GM12878 (cell line): ENCODE results near the gene COL6A3. TPM values are rescaled to one million over a fixed set of nuclear protein-coding genes. Genes with fewer than 3 reads are reported as not detected.

ENCODE experiments used
- ATAC-seq: fragments of 200-7000 bp; cut with Tn5 transposase; 3 replicates; pipeline ENCODE4 v1.9.1; 2020; ENCODE audit warnings: mild to moderate bottlenecking, moderate library complexity
- BruUV-seq: library from RNA; stranded (reverse); fragments of 400-500 nt; replicated peaks from 2 replicates; lab custom pipeline; 2021; lab: Mats Ljungman, UMichigan
- CTCF ChIA-PET: fragments of 300-600 bp; sonication (Branson Sonifier 250); formaldehyde crosslinking; extraction: SDS; loops from one replicate; lab custom pipeline; 2021; ENCODE audit warnings: inconsistent platforms; lab: Yijun Ruan, JAX
- POLR2A ChIA-PET: fragments of 350-600 bp; formaldehyde crosslinking; extraction: SDS; loops from one replicate; lab custom pipeline; 2021; ENCODE audit warnings: inconsistent platforms; lab: Charles Lee
- RAD21 ChIA-PET: fragments of 300-600 bp; sonication (Branson Sonifier 250); formaldehyde crosslinking; loops from one replicate; lab custom pipeline; 2023; ENCODE audit warnings: antibody characterized with exemption; ENCODE audit not compliant: unreplicated experiment; lab: Charles Lee
- SMC1A ChIA-PET: fragments of 300-600 bp; sonication (Branson Sonifier 250); formaldehyde crosslinking; loops from one replicate; lab custom pipeline; 2023; ENCODE audit not compliant: unreplicated experiment, uncharacterized antibody; lab: Charles Lee
- DNase-seq: peaks from one replicate; pipeline ENCODE4 v3.0.0-alpha.2; 2011; ENCODE audit warnings: low read depth, low spot score
- FAIRE-seq: peaks from 3 replicates; lab custom pipeline; 2011; peaks lifted over from hg19 to GRCh38; lab: Jason Lieb, UNC
- H2AFZ ChIP-seq: 2 replicates; pipeline ENCODE4 v1.6.0; 2011; ENCODE audit warnings: low read depth, low read length, control low read depth; ENCODE audit not compliant: control insufficient read depth
- H3K27ac ChIP-seq: 2 replicates; pipeline ENCODE4 v1.5.1; 2011; ENCODE audit warnings: control low read depth; ENCODE audit not compliant: control insufficient read depth, insufficient read depth
- H3K27me3 ChIP-seq, 2 experiments: replicated peaks in 1 of 2; 2 replicates each; pipeline versions ENCODE4 v1.6.0 to v1.6.1; 2011; ENCODE audit warnings: low read length in 1 of 2; ENCODE audit not compliant: control insufficient read depth in 2 of 2, insufficient read depth in 2 of 2
- H3K36me3 ChIP-seq, 2 experiments: 2 replicates each; pipeline ENCODE4 v1.5.1; 2011; ENCODE audit warnings: low read length in 1 of 2; ENCODE audit not compliant: control insufficient read depth in 2 of 2, insufficient read depth in 2 of 2
- H3K4me1 ChIP-seq: 2 replicates; pipeline ENCODE4 v1.6.1; 2011; ENCODE audit warnings: mild to moderate bottlenecking, low read length, moderate library complexity, mixed read lengths; ENCODE audit not compliant: control insufficient read depth, insufficient read depth
- H3K4me2 ChIP-seq: 2 replicates; pipeline ENCODE4 v1.6.0; 2011; ENCODE audit warnings: control low read depth; ENCODE audit not compliant: control insufficient read depth, insufficient read depth
- H3K4me3 ChIP-seq: fragments of 200-600 bp; sonication (generic); 2 replicates; pipeline ENCODE4 v1.5.1; 2016
- H3K79me2 ChIP-seq: 2 replicates; pipeline ENCODE4 v1.6.0; 2011; ENCODE audit warnings: low read length; ENCODE audit not compliant: control insufficient read depth, insufficient read depth
- H3K9ac ChIP-seq: 2 replicates; pipeline ENCODE4 v1.8.0; 2011; ENCODE audit warnings: low read length, control low read depth, mixed read lengths; ENCODE audit not compliant: control insufficient read depth, insufficient read depth
- H3K9me3 ChIP-seq: replicated peaks from 3 replicates; pipeline ENCODE4 v1.5.1; 2011; ENCODE audit warnings: mild to moderate bottlenecking, low read length; ENCODE audit not compliant: control insufficient read depth, insufficient read depth
- H4K20me1 ChIP-seq: 2 replicates; pipeline ENCODE4 v1.6.0; 2011; ENCODE audit not compliant: control insufficient read depth, insufficient read depth
- E2F4 ChIP-seq: IDR thresholded peaks from 2 replicates; pipeline ENCODE4 v1.6.1; 2012; ENCODE audit warnings: low read depth, low read length, improper control_type of control experiment
- EED ChIP-seq: sonication (generic); IDR thresholded peaks from 2 replicates; pipeline ENCODE4 v1.6.1; 2016; ENCODE audit warnings: antibody characterized with exemption, low read depth
- MEF2A ChIP-seq: IDR thresholded peaks from 2 replicates; pipeline ENCODE4 v1.6.1; 2011; ENCODE audit warnings: low read depth, mild to moderate bottlenecking, low read length, moderate library complexity; ENCODE audit not compliant: insufficient read depth
- REST ChIP-seq: IDR thresholded peaks from 2 replicates; pipeline ENCODE4 v1.6.1; 2012; ENCODE audit warnings: mild to moderate bottlenecking, low read depth, low read length
- SPI1 ChIP-seq: IDR thresholded peaks from 2 replicates; pipeline ENCODE4 v1.6.1; 2011; ENCODE audit warnings: low read depth, mild to moderate bottlenecking, low read length, moderate library complexity, borderline replicate concordance; ENCODE audit not compliant: insufficient read depth
- SREBF1 ChIP-seq: IDR thresholded peaks from 2 replicates; pipeline ENCODE4 v1.6.1; 2012; ENCODE audit warnings: mild to moderate bottlenecking, low read length
- ZBED1 ChIP-seq: IDR thresholded peaks from 2 replicates; pipeline ENCODE4 v1.6.1; 2016; ENCODE audit warnings: borderline replicate concordance
- ZNF384 ChIP-seq: IDR thresholded peaks from 2 replicates; pipeline ENCODE4 v1.6.1; 2012; ENCODE audit warnings: low read depth, mild to moderate bottlenecking, low read length, improper control_type of control experiment, borderline replicate concordance
- WGBS: methylation state at CpG from one replicate; pipeline ENCODE4 v1.1.6; 2016; ENCODE audit warnings: low lambda C conversion rate; ENCODE audit not compliant: insufficient replicate concordance, insufficient coverage; ENCODE audit errors: missing lambda C conversion rate; 5-methylcytosine and 5-hydroxymethylcytosine counted together
- in situ Hi-C: fragments of 300-500 bp; cut with MboI; formaldehyde crosslinking; loops from 9 replicates; pipeline ENCODE4 v1.14.3; 2018; ENCODE audit warnings: mixed read lengths
- intact Hi-C: fragments of 100-400 bp; cut with micrococcal nuclease; formaldehyde crosslinking; loops from one replicate; pipeline ENCODE4 v1.14.2; 2022; ENCODE audit not compliant: unreplicated experiment
- polyA plus RNA-seq, 11 experiments: library from polyadenylated mRNA; depleted of rRNA in 4 of 11; unstranded in 6 of 11; stranded (reverse) in 5 of 11; fragments of >200 nt; fragmentation: Nextera tagmentation in 4 of 11; fragmentation: Illumina TruSeq in 1 of 11; extraction: Ambion mirVana in 4 of 11; extraction: Trizol in 1 of 11; gene quantifications; 1 replicate in 1 of 11; 2 replicates in 10 of 11; pipeline versions ENCODE4 v1.2.1 to v1.2.3, GENCODE V29; 2011 to 2016; ENCODE audit warnings: inconsistent platforms in 2 of 11, missing spikeins in 2 of 11, low read depth in 1 of 11
- total RNA-seq, 4 experiments: library from RNA; depleted of rRNA in 3 of 4; stranded (reverse); fragments of >200 nt in 3 of 4; fragmentation: Illumina TruSeq in 1 of 4; extraction: Trizol in 1 of 4; gene quantifications; 2 replicates each; pipeline versions ENCODE4 v1.2.1 to v1.2.3, GENCODE V29; 2013 to 2021
- TF ChIP-seq, protein P1 (sequence below): fragments of 450-650 bp; IDR thresholded peaks from 2 replicates; pipeline ENCODE4 v1.6.1; 2016; ENCODE audit warnings: mild to moderate bottlenecking
- TF ChIP-seq, protein P2 (sequence below): fragments of 450-650 bp; IDR thresholded peaks from 2 replicates; pipeline ENCODE4 v1.6.1; 2017; ENCODE audit warnings: antibody characterized with exemption, mild to moderate bottlenecking, moderate library complexity

The COL6A3 gene
- total and polyA plus RNA-seq, 10 of the 15 experiments (the other 5 are each of a cell fraction or from before 2014, with no cell fraction given): 0.01 to 0.51 (median 0.09) TPM; not detected in 4

DNA sequence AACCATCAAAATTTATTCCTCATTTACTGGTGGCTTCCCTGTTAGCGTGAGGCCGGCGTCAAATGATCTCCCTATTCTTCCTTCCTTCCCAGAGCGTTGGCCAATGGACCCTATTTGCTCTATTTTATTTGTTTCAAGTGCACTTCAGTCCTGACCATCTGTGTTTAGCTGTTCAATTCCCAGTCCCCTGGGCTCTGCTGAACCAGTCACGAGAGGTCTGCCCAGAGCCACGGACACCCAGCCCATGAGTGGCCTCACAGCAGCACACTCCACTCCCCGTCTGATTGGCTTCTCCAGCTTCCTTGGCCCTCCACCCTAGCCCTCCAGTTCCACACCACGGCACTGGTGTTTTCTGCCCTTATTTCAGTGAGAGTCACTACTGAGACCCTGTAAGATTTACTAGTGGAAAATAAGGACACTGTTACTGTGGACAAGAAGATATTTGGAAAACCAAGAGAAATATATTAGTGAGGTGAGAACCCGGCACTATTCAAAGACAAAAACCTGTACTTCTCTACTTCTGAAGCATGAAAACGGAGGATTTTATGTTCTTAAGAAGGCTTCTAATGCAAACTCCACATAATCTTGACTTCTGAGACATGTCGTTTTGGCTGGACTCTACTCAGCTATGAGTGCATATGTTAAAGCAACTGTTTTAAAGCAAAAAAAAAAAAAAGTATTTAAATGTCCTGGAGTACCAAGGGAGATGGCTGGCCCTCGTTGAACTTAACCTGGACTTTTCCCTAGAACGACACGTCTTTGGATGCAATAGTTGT is 86.6 kb downstream of the COL6A3 start:
- RAD21 ChIA-PET: no interaction called here
- Histone ChIP-seq H2AFZ (no peak overlapping the region), H3K4me2 (no peak overlapping the region), H3K27me3 (no peaks in the 10 kb centered on the region; a peak in 1 of 4 replicates), H3K27ac (no peak overlapping the region)
- SMC1A ChIA-PET: no interaction called here
- no peak for DNase-seq
- BruUV-seq: no TSS peak
- POLR2A ChIA-PET: interaction anchor here (0.6 kb wide), 1 partner anchor 99 kb away, joined by 3 read pairs; no protein-coding TSS in a partner anchor
- intact Hi-C loops: no loop called here
- TF ChIP-seq E2F4 (no peak), SPI1 (no peak), EED (no peak), MEF2A (no peak), ZBED1 (no peak), SREBF1 (no peak), REST (no peak), ZNF384 (no peak)
- TF ChIP-seq, protein P1, sequence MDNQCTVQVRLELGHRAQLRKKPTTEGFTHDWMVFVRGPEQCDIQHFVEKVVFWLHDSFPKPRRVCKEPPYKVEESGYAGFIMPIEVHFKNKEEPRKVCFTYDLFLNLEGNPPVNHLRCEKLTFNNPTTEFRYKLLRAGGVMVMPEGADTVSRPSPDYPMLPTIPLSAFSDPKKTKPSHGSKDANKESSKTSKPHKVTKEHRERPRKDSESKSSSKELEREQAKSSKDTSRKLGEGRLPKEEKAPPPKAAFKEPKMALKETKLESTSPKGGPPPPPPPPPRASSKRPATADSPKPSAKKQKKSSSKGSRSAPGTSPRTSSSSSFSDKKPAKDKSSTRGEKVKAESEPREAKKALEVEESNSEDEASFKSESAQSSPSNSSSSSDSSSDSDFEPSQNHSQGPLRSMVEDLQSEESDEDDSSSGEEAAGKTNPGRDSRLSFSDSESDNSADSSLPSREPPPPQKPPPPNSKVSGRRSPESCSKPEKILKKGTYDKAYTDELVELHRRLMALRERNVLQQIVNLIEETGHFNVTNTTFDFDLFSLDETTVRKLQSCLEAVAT: no peak
- TF ChIP-seq, protein P2, sequence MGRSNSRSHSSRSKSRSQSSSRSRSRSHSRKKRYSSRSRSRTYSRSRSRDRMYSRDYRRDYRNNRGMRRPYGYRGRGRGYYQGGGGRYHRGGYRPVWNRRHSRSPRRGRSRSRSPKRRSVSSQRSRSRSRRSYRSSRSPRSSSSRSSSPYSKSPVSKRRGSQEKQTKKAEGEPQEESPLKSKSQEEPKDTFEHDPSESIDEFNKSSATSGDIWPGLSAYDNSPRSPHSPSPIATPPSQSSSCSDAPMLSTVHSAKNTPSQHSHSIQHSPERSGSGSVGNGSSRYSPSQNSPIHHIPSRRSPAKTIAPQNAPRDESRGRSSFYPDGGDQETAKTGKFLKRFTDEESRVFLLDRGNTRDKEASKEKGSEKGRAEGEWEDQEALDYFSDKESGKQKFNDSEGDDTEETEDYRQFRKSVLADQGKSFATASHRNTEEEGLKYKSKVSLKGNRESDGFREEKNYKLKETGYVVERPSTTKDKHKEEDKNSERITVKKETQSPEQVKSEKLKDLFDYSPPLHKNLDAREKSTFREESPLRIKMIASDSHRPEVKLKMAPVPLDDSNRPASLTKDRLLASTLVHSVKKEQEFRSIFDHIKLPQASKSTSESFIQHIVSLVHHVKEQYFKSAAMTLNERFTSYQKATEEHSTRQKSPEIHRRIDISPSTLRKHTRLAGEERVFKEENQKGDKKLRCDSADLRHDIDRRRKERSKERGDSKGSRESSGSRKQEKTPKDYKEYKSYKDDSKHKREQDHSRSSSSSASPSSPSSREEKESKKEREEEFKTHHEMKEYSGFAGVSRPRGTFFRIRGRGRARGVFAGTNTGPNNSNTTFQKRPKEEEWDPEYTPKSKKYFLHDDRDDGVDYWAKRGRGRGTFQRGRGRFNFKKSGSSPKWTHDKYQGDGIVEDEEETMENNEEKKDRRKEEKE: no peak
- TF ChIP-seq, all 136 proteins: peak for 0
- Histone ChIP-seq H3K4me3 (no peak overlapping the region), H3K9ac (no peak overlapping the region), H3K36me3 (no peaks in the 10 kb centered on the region), H4K20me1 (no peaks in the 10 kb centered on the region), H3K9me3 (no peaks in the 10 kb centered on the region), H3K79me2 (no peaks in the 10 kb centered on the region), H3K4me1 (no peaks in the 10 kb centered on the region)
- CTCF ChIA-PET: no interaction called here
- 21% methylated on average over 14 of the region's 14 CpGs for WGBS
- ATAC-seq: no peak
- in situ Hi-C loops: no loop called here
- no peak for FAIRE-seq
